Suprapubic skin (tissue), 4 donors: Measurements from ENCODE around the gene ADAP1. TPM values are rescaled to one million over a fixed set of nuclear protein-coding genes. Genes with fewer than 3 reads are reported as not detected.
A peak's percentile ranks its signal among the peaks of the same experiment; 100 is the strongest.

Experiments
- DNase-seq, 2 donors: peaks; one replicate each; pipeline ENCODE4 v3.0.0-alpha.2; 2019; ENCODE audit warnings: low spot score in 2 of 2
- H3K27ac ChIP-seq: fragments of 200-600 bp; sonication (generic); one replicate; pipeline ENCODE4 v1.5.1; 2019
- H3K27me3 ChIP-seq: fragments of 200-600 bp; sonication (generic); one replicate; pipeline ENCODE4 v1.5.1; 2019
- H3K36me3 ChIP-seq: fragments of 200-600 bp; sonication (generic); one replicate; pipeline ENCODE4 v1.5.1; 2019
- H3K4me1 ChIP-seq: fragments of 200-600 bp; sonication (generic); one replicate; pipeline ENCODE4 v1.5.1; 2019
- H3K4me3 ChIP-seq: fragments of 200-600 bp; sonication (generic); one replicate; pipeline ENCODE4 v1.5.1; 2019; ENCODE audit warnings: mild to moderate bottlenecking
- H3K9me3 ChIP-seq: fragments of 200-600 bp; sonication (generic); one replicate; pipeline ENCODE4 v1.5.1; 2019
- EP300 ChIP-seq: sonication (generic); formaldehyde crosslinking; IDR thresholded peaks from one replicate; pipeline ENCODE4 v1.6.1; 2017; ENCODE audit warnings: antibody characterized with exemption
- POLR2A ChIP-seq, 2 donors: fragments of 450-650 bp; IDR thresholded peaks; one replicate each; pipeline ENCODE4 v1.6.1; 2017; ENCODE audit warnings: antibody characterized with exemption in 2 of 2, mild to moderate bottlenecking in 2 of 2, moderate library complexity in 2 of 2
- POLR2AphosphoS5 ChIP-seq, 3 donors: sonication (generic); formaldehyde crosslinking; IDR thresholded peaks; one replicate each; pipeline ENCODE4 v1.6.1; 2017; ENCODE audit warnings: antibody characterized with exemption in 3 of 3
- WGBS: methylation state at CpG from one replicate; pipeline ENCODE4 v1.1.5; 2018; 5-methylcytosine and 5-hydroxymethylcytosine counted together
- total RNA-seq, 4 donors: library from RNA; depleted of rRNA; stranded (reverse); fragments of >200 nt; gene quantifications; one replicate each; pipeline ENCODE4 v1.1.0, GENCODE V29; 2016
- TF ChIP-seq, protein P1 (sequence below), 2 donors: fragments of 200-600 bp in 1 of 2; fragments of 450-650 bp in 1 of 2; sonication (generic) in 1 of 2; IDR thresholded peaks; one replicate each; pipeline ENCODE4 v1.5.1; 2016 to 2019; ENCODE audit warnings: antibody characterized with exemption in 2 of 2, mild to moderate bottlenecking in 1 of 2, moderate library complexity in 1 of 2

The ADAP1 gene
- total RNA-seq, 4 donors from 2014 or later = 4.1 to 9.1 (median 6.3) TPM

DNA sequence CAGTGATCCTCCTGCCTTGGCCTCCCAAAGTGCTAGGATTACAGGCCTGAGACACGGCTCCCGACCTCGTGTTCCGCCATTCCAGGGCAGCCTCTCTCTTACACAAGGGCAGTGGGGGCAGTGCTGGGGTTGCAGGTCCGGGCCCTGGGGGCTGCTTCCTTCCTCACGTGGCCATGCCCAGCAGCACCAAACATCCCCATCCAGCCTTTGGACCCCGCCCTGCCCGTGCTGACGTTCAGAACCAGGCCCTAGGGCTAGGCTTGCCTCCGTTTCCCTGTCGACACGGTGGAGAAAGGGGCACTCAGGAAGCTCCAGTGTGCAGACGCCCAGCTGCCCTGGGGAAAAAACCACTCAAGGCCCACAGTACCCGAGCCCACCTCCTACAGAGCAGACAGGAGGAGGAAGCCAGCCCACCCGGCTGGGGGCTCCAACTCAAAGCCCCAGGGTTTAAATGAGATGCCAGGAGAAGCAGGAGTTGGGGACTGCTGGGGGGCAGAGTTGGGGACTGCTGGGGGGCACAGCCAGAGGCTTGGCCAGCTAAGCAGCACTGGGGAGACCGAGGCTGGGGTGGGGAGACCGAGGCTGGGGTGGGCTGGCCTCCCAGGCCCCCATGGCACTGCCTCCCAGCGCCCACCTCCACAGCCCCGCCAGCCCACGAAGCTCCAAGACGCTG, 35.9 kb downstream of the ADAP1 start:
- no peak for TF ChIP-seq POLR2AphosphoS5 (IDR thresholded peaks at IDR 0.05)
- TF ChIP-seq, protein P1, sequence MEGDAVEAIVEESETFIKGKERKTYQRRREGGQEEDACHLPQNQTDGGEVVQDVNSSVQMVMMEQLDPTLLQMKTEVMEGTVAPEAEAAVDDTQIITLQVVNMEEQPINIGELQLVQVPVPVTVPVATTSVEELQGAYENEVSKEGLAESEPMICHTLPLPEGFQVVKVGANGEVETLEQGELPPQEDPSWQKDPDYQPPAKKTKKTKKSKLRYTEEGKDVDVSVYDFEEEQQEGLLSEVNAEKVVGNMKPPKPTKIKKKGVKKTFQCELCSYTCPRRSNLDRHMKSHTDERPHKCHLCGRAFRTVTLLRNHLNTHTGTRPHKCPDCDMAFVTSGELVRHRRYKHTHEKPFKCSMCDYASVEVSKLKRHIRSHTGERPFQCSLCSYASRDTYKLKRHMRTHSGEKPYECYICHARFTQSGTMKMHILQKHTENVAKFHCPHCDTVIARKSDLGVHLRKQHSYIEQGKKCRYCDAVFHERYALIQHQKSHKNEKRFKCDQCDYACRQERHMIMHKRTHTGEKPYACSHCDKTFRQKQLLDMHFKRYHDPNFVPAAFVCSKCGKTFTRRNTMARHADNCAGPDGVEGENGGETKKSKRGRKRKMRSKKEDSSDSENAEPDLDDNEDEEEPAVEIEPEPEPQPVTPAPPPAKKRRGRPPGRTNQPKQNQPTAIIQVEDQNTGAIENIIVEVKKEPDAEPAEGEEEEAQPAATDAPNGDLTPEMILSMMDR (IDR thresholded peaks at IDR 0.05) = no peak
- no peak for TF ChIP-seq POLR2A (IDR thresholded peaks at IDR 0.05)
- 70% methylated on average over 11 of the region's 21 CpGs for WGBS
- peaks cover 38% of the 10 kb centered on the region for H3K4me1 ChIP-seq

DNA sequence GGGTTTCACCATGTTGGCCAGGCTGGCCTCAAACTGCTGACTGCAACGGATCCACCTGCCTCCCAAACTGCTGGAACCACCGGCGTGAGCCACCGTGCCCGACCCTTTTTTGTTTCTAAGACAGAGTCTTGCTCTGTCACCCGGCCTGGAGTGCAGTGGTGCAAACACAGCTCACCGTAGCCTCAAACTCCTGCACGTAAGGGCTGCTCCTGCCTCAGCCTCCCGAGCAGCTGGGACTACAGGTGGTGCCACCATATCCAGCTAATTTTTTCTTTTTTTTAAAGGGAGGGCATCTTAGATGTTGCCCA, 36.4 kb downstream of the ADAP1 start:
- Histone ChIP-seq H3K27ac (no peak overlapping the region), H3K36me3 (no peaks in the 10 kb centered on the region), H3K4me1 (peaks cover 33% of the 10 kb centered on the region), H3K4me3 (no peak overlapping the region), H3K9me3 (no peaks in the 10 kb centered on the region), H3K27me3 (peaks cover 11% of the 10 kb centered on the region)
- DNase-seq = peak; percentile 46 to 56
- WGBS = 84% methylated on average over 9 of the region's 9 CpGs
- TF ChIP-seq EP300 (no peak), POLR2A (IDR thresholded peaks at IDR 0.05) (no peak), POLR2AphosphoS5 (IDR thresholded peaks at IDR 0.05) (no peak)
- TF ChIP-seq, protein P1 (IDR thresholded peaks at IDR 0.05) = no peak

More for the DNA sequence above, 35.9 kb downstream of the ADAP1 start:
- H3K4me3 ChIP-seq = no peak overlapping the region
- H3K27me3 ChIP-seq = peaks cover 11% of the 10 kb centered on the region
- no peaks in the 10 kb centered on the region for H3K36me3 ChIP-seq
- H3K9me3 ChIP-seq = no peaks in the 10 kb centered on the region
- DNase-seq = peak; percentile 45 to 72
- no peak overlapping the region for H3K27ac ChIP-seq

DNA sequence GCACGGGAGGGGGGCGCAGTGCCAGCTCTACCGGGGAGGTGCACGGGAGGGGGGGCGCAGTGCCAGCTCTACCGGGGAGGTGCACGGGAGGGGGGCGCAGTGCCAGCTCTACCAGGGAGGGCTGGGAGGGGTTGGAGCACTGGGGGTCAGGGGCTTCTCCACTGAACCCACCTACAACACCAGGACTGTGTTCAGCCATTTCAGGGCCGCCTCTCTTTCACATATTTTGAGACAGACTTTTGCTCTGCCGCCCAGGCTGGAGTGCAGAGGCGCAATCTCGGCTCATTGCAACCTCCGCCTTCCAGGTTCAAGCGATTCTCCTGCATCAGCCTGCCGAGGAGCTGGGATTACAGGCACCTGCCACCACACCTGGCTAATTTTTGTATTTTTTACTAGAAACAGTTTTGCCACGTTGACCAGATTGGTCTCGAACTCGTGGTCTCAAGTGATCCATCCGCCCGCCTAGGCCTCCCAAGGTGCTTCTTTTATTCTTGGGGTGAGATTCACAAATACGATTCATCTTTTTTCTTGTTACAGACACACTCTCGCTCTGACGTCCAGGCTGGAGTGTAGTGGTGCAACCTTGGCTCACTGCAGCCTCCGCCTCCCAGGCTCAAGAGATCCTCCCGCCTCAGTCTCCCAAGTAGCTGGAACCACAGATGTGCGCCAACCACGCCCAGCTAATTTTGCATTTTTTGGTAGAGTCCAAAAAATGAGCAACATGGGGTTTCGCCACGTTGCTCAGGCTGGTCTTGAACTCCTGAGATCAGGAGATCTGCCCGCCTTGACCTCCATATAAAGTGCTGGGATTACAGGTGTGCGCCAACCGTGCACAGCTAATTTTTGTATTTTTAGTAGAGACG, 37.0 kb downstream of the ADAP1 start:
- TF ChIP-seq, protein P1 (IDR thresholded peaks at IDR 0.05) = no peak
- TF ChIP-seq POLR2A (IDR thresholded peaks at IDR 0.05) = no peak
- no peaks in the 10 kb centered on the region for H3K36me3 ChIP-seq
- peaks cover 11% of the 10 kb centered on the region for H3K27me3 ChIP-seq
- DNase-seq = peak; percentile 44 to 63
- H3K4me1 ChIP-seq = peaks cover 27% of the 10 kb centered on the region
- H3K27ac ChIP-seq = no peak overlapping the region
- 67% methylated on average over 24 of the region's 33 CpGs for whole genome bisulfite sequencing
- H3K4me3 ChIP-seq = no peak overlapping the region
- no peaks in the 10 kb centered on the region for H3K9me3 ChIP-seq

DNA sequence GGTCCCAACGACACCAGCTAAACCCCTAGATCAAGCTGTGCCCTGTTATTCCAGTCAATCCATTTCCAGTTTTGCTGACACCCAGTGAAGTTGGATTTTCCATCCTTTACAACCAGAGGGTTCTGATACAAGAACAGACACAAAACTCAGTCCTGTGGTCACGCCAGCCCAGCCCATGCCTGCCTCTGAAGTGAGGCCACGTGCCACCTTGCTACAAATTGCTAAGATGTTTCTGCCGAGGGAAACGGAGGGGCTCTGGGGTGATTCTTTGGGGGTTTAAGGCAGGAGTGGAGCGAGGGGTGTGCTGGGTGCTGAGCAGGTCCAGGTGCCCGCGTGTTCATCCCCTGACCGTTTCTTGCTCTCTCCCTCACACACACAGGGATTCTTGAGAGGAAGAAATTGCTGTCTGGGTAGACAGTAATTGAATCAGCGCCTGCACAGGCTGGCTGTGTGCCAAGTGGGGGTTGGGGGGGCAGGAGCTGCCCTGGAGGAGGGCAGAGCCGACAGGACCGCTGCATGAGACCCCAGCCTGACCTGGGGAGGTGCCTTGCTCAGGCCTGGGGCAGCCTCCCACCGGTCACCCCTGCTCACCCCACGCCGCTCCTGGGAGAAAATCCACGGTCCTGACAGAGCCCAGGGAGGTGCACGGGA, 38.1 kb downstream of the ADAP1 start:
- H3K4me1 ChIP-seq = peaks cover 23% of the 10 kb centered on the region
- no peak overlapping the region for H3K4me3 ChIP-seq
- peaks cover 4% of the 10 kb centered on the region for H3K27me3 ChIP-seq
- TF ChIP-seq EP300 = no peak
- TF ChIP-seq, protein P1 (IDR thresholded peaks at IDR 0.05) = no peak
- TF ChIP-seq POLR2AphosphoS5 (IDR thresholded peaks at IDR 0.05) = no peak
- no peak for TF ChIP-seq POLR2A (IDR thresholded peaks at IDR 0.05)
- no peak overlapping the region for H3K27ac ChIP-seq
- DNase-seq = peak in 1 of 2 donors; percentile 66
- WGBS = 31% methylated on average over 12 of the region's 17 CpGs
- no peaks in the 10 kb centered on the region for H3K36me3 ChIP-seq
- H3K9me3 ChIP-seq = no peaks in the 10 kb centered on the region
